ENCODE measurements around the gene AP4E1.
"Not testable (repeated sequence)": the region's sequence is repeated elsewhere in the genome, so short reads cannot be mapped to it uniquely, and the experiment has no call there.

The AP4E1 gene

GRCh38 chr15:50916400-50916799 lies 7.9 kb downstream of the AP4E1 start:
- H3K36me3 ChIP-seq = peaks cover 53% of the 10 kb centered on the region
- no peak overlapping the region for H3K27ac ChIP-seq
- H3K9me3 ChIP-seq = no peaks in the 10 kb centered on the region
- TF ChIP-seq, protein P1, sequence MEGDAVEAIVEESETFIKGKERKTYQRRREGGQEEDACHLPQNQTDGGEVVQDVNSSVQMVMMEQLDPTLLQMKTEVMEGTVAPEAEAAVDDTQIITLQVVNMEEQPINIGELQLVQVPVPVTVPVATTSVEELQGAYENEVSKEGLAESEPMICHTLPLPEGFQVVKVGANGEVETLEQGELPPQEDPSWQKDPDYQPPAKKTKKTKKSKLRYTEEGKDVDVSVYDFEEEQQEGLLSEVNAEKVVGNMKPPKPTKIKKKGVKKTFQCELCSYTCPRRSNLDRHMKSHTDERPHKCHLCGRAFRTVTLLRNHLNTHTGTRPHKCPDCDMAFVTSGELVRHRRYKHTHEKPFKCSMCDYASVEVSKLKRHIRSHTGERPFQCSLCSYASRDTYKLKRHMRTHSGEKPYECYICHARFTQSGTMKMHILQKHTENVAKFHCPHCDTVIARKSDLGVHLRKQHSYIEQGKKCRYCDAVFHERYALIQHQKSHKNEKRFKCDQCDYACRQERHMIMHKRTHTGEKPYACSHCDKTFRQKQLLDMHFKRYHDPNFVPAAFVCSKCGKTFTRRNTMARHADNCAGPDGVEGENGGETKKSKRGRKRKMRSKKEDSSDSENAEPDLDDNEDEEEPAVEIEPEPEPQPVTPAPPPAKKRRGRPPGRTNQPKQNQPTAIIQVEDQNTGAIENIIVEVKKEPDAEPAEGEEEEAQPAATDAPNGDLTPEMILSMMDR (IDR thresholded peaks at IDR 0.05) = no peak
- no peaks in the 10 kb centered on the region for H3K27me3 ChIP-seq
- H3K4me3 ChIP-seq (ENCODE audit: low read depth in 1 of 2, low read length in 1 of 2) = no peak overlapping the region
- peaks cover 7% of the 10 kb centered on the region in 2 experiments for H3K4me1 ChIP-seq (ENCODE audit: control insufficient read depth in 1 of 2, insufficient read depth in 1 of 2, low read depth in 1 of 2, low read length in 1 of 2)

DNA sequence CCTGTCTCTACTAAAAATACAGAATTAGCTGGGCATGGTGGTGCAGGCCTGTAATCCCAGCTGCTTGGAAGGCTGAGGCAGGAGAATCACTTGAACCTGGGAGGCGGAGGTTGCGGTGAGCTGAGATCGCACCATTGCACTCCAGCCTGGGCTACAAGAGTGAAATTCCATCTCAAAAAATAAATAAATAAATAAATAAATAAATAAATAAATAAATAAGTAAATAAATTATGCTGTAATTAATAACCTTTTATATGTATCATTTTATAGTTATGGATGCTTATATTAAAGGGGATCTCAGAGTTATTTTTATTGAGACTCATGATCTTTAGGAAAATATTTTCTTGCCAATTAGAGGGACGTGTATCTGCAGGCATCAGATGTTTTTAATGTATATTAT lies 10.9 kb downstream of the AP4E1 start:
- not testable (repeated sequence) for H3K4me1 ChIP-seq (ENCODE audit: control insufficient read depth in 1 of 2, insufficient read depth in 1 of 2, low read depth in 1 of 2, low read length in 1 of 2); H3K27ac ChIP-seq; H3K4me3 ChIP-seq (ENCODE audit: low read depth in 1 of 2, low read length in 1 of 2); H3K27me3 ChIP-seq; H3K9me3 ChIP-seq
- peaks cover 50% of the 10 kb centered on the region for H3K36me3 ChIP-seq

GRCh38 chr15:50925281-50925680 lies 16.8 kb downstream of the AP4E1 start:
- TF ChIP-seq, protein P1 (IDR thresholded peaks at IDR 0.05) = no peak
- H3K4me1 ChIP-seq (ENCODE audit: control insufficient read depth in 1 of 2, insufficient read depth in 1 of 2, low read depth in 1 of 2, low read length in 1 of 2) = no peaks in the 10 kb centered on the region
- no peaks in the 10 kb centered on the region for H3K27me3 ChIP-seq
- H3K36me3 ChIP-seq = peaks cover 64% of the 10 kb centered on the region
- no peak overlapping the region for H3K27ac ChIP-seq
- no peak overlapping the region for H3K4me3 ChIP-seq (ENCODE audit: low read depth in 1 of 2, low read length in 1 of 2)
- H3K9me3 ChIP-seq = no peaks in the 10 kb centered on the region

- no peak overlapping the region for H3K27ac ChIP-seq
- TF ChIP-seq, protein P1 (IDR thresholded peaks at IDR 0.05) = no peak
- H3K36me3 ChIP-seq = peaks cover 68% of the 10 kb centered on the region
- H3K9me3 ChIP-seq = no peaks in the 10 kb centered on the region
- no peaks in the 10 kb centered on the region for H3K4me1 ChIP-seq (ENCODE audit: control insufficient read depth in 1 of 2, insufficient read depth in 1 of 2, low read depth in 1 of 2, low read length in 1 of 2)
- no peak overlapping the region for H3K4me3 ChIP-seq (ENCODE audit: low read depth in 1 of 2, low read length in 1 of 2)
- no peaks in the 10 kb centered on the region for H3K27me3 ChIP-seq
Measured at GRCh38 chr15:50929062-50929461, 20.6 kb downstream of the AP4E1 start.

DNA sequence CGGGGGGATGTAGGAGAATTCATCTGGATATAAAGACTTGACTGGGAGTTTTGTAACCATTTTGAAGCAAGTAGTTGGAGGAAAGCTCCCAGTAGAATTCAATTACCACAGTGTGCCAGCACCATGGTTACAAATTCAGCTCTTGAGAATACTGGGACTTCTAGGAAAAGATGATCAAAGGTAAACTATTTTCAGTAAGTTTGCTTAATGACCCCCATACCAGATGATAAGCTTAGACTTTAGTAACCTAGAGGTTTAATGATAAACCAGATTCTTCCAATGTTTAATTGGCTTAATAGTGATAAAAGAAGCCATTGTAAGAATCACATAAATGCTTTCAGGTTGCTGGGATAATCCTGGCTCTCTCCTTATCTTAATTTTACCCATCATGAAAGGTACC lies 22.3 kb downstream of the AP4E1 start:
- Histone ChIP-seq H3K9me3 (no peaks in the 10 kb centered on the region), H3K27ac (no peak overlapping the region), H3K36me3 (peaks cover 64% of the 10 kb centered on the region), H3K27me3 (no peaks in the 10 kb centered on the region), H3K4me3 (ENCODE audit: low read depth in 1 of 2, low read length in 1 of 2) (no peak overlapping the region), H3K4me1 (ENCODE audit: control insufficient read depth in 1 of 2, insufficient read depth in 1 of 2, low read depth in 1 of 2, low read length in 1 of 2) (no peaks in the 10 kb centered on the region)
- TF ChIP-seq, protein P1 (IDR thresholded peaks at IDR 0.05) = no peak

DNA sequence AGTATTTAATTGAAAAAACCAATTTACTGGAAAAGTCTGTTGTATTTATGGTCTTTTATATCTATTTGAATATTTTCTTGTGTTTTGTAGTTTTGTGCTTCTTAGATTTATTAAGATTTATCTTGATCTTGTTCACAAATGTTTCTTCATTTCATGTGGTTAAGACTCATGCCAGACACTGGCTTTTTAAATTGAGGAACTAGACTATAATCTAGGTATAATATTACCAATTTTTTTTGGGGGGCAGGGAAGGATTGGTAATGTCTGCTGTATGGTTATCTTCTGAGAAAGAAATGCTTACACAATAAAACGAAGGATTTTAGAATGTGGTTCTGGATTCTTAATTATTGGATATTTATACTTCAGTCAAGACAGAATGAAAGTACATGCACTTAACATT lies 24.9 kb downstream of the AP4E1 start:
- H3K4me3 ChIP-seq (ENCODE audit: low read depth in 1 of 2, low read length in 1 of 2) = no peak overlapping the region
- no peak overlapping the region for H3K27ac ChIP-seq
- peaks cover 50% of the 10 kb centered on the region for H3K36me3 ChIP-seq
- no peaks in the 10 kb centered on the region for H3K9me3 ChIP-seq
- no peaks in the 10 kb centered on the region for H3K4me1 ChIP-seq (ENCODE audit: control insufficient read depth in 1 of 2, insufficient read depth in 1 of 2, low read depth in 1 of 2, low read length in 1 of 2)
- H3K27me3 ChIP-seq = no peaks in the 10 kb centered on the region
- TF ChIP-seq, protein P1 (IDR thresholded peaks at IDR 0.05) = no peak
